C4-2B (cell line): ENCODE measurements around the gene SP100.

ENCODE experiments used
- CTCF ChIP-seq: fragments of 450-650 bp; conservative IDR thresholded peaks from 2 replicates; pipeline ENCODE4 v1.5.1; 2017; ENCODE audit warnings: mild to moderate bottlenecking
- ZFX ChIP-seq: fragments of 450-650 bp; IDR thresholded peaks from 2 replicates; pipeline ENCODE4 v1.6.1; 2017

GRCh38 chr2:230473378-230473777, 57.4 kb downstream of the SP100 start:
- no peak for TF ChIP-seq CTCF
- TF ChIP-seq ZFX: no peak
